Erythroblast (primary cell): Measurements from ENCODE around the gene LRRC56.

Experiments used
- GATA1 ChIP-seq: IDR thresholded peaks from 2 replicates; pipeline ENCODE4 v1.6.1; 2011; ENCODE audit warnings: low read depth, mild to moderate bottlenecking, control low read depth, low read length, moderate library complexity
- POLR2A ChIP-seq: IDR thresholded peaks from 2 replicates; pipeline ENCODE4 v1.6.1; 2011; ENCODE audit warnings: mild to moderate bottlenecking, low read length

- TF ChIP-seq POLR2A (no peak), GATA1 (no peak)
Measured at GRCh38 chr11:495537-495931, 41.8 kb upstream of the LRRC56 start.
